Peyer's patch (tissue), 4 donors: ENCODE results near the gene EPHA10.

ENCODE experiments used
- POLR2A ChIP-seq, 2 donors: fragments of 450-650 bp; IDR thresholded peaks; one replicate each; pipeline ENCODE4 v1.5.1; 2017; ENCODE audit warnings: antibody characterized with exemption in 2 of 2, mild to moderate bottlenecking in 2 of 2, moderate library complexity in 2 of 2
- TF ChIP-seq, protein P1 (sequence below), 6 experiments: fragments of 450-650 bp in 4 of 6; fragments of 200-600 bp in 2 of 6; sonication (generic) in 1 of 6; IDR thresholded peaks; one replicate each; pipeline ENCODE4 v1.5.1; 2017 to 2019; ENCODE audit warnings: antibody characterized with exemption in 6 of 6, mild to moderate bottlenecking in 3 of 6, moderate library complexity in 1 of 6

DNA sequence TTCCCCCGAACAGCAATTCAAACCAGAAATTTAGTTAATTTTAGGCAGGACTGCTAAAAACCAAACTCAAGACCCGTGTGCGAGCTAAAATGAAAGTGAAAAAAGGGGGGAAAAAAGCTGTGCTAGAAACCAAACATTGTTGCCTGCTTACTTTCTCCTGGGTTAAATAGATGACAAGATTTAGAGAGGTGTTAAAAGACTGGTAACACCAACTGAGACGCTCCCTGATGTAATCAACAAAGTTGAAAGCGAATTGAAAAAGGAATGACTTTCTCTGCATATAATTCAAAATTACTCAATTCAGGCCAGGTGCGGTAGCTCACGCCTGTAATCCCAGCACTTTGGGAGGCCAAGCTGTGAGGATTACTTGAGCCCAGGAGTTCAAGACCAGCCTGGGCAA, 65.8 kb downstream of the EPHA10 start:
- TF ChIP-seq, protein P1, sequence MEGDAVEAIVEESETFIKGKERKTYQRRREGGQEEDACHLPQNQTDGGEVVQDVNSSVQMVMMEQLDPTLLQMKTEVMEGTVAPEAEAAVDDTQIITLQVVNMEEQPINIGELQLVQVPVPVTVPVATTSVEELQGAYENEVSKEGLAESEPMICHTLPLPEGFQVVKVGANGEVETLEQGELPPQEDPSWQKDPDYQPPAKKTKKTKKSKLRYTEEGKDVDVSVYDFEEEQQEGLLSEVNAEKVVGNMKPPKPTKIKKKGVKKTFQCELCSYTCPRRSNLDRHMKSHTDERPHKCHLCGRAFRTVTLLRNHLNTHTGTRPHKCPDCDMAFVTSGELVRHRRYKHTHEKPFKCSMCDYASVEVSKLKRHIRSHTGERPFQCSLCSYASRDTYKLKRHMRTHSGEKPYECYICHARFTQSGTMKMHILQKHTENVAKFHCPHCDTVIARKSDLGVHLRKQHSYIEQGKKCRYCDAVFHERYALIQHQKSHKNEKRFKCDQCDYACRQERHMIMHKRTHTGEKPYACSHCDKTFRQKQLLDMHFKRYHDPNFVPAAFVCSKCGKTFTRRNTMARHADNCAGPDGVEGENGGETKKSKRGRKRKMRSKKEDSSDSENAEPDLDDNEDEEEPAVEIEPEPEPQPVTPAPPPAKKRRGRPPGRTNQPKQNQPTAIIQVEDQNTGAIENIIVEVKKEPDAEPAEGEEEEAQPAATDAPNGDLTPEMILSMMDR (IDR thresholded peaks at IDR 0.05) = no peak
- no peak for TF ChIP-seq POLR2A (IDR thresholded peaks at IDR 0.05)
